GM12892 (cell line): ENCODE data around the gene ATXN7.

ENCODE experiments used
- POLR2A ChIP-seq: IDR thresholded peaks from 2 replicates; pipeline ENCODE4 v1.6.1; 2011; ENCODE audit warnings: low read depth, low read length, control low read depth
- POLR2AphosphoS5 ChIP-seq: IDR thresholded peaks from 2 replicates; pipeline ENCODE4 v1.6.1; 2011; ENCODE audit warnings: low read depth, low read length, control low read depth
- TAF1 ChIP-seq: IDR thresholded peaks from 2 replicates; pipeline ENCODE4 v1.6.1; 2011; ENCODE audit warnings: low read depth, mild to moderate bottlenecking, control low read depth, low read length, borderline replicate concordance

DNA sequence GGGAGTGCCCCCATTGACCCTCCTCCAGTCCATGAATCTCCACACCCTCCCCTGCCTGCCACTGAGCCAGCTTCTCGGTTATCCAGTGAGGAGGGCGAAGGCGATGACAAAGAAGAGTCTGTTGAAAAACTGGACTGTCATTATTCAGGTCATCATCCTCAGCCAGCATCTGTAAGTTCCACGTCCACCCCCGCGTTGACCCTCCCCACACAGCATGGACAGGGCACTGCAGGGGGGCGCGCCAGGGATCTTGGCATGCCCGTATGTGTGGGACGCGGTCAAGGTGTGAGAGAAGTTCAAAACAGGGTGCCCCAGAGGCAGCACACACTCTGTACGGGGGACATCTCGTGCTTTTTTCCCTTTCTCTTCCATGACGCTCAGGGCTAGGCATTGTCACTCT is 126.5 kb downstream of the ATXN7 start:
- no peak for TF ChIP-seq POLR2A
- no peak for TF ChIP-seq POLR2AphosphoS5
- TF ChIP-seq TAF1: no peak
